ENCODE results near the gene IPO11.
"Not testable (repeated sequence)": the region's sequence is repeated elsewhere in the genome, so short reads cannot be mapped to it uniquely, and the experiment has no call there.

Gene IPO11

GRCh38 chr5:62645223-62645622, 232.7 kb downstream of the IPO11 start:
- DNase-seq (ENCODE audit: low read depth in 2 of 2), result no peak

- no peak for DNase-seq (ENCODE audit: low read depth in 2 of 2)
Observed at GRCh38 chr5:62647241-62647640, 234.7 kb downstream of the IPO11 start.

GRCh38 chr5:62649025-62649424, 236.5 kb downstream of the IPO11 start:
- no peak for DNase-seq (ENCODE audit: low read depth in 2 of 2)

- no peak for DNase-seq (ENCODE audit: low read depth in 2 of 2)
Observed at GRCh38 chr5:62649476-62650113, 237.0 kb downstream of the IPO11 start.

GRCh38 chr5:62650197-62650596, 237.6 kb downstream of the IPO11 start:
- no peak for DNase-seq (ENCODE audit: low read depth in 2 of 2)

- no peak for DNase-seq (ENCODE audit: low read depth in 2 of 2)
Observed at GRCh38 chr5:62652225-62652624, 239.7 kb downstream of the IPO11 start.

GRCh38 chr5:62653001-62653863, 240.7 kb downstream of the IPO11 start:
- DNase-seq (ENCODE audit: low read depth in 2 of 2), result no peak

GRCh38 chr5:62653864-62654575, 241.5 kb downstream of the IPO11 start:
- no peak for DNase-seq (ENCODE audit: low read depth in 2 of 2)

GRCh38 chr5:62657772-62658171, 245.2 kb downstream of the IPO11 start:
- DNase-seq (ENCODE audit: low read depth in 2 of 2), result not testable (repeated sequence)

- DNase-seq (ENCODE audit: low read depth in 2 of 2), result no peak
Observed at GRCh38 chr5:62661126-62661525, 248.6 kb downstream of the IPO11 start.

- DNase-seq (ENCODE audit: low read depth in 2 of 2), result no peak
Observed at GRCh38 chr5:62662521-62662920, 250.0 kb downstream of the IPO11 start.

GRCh38 chr5:62671479-62671878, 258.9 kb downstream of the IPO11 start:
- no peak for DNase-seq (ENCODE audit: low read depth in 2 of 2)

- not testable (repeated sequence) for DNase-seq (ENCODE audit: low read depth in 2 of 2)
Observed at GRCh38 chr5:62676596-62676995, 264.0 kb downstream of the IPO11 start.
